K562 (cell line): ENCODE results near the gene GLB1L. TPM values are rescaled to one million over a fixed set of nuclear protein-coding genes. Genes with fewer than 3 reads are reported as not detected.

ENCODE experiments used
- BRF1 ChIP-seq: IDR thresholded peaks from 3 replicates; pipeline ENCODE4 v1.6.1; 2011; ENCODE audit warnings: borderline replicate concordance, mild to moderate bottlenecking; ENCODE audit not compliant: insufficient read length; ENCODE audit errors: extremely low read depth
- CBFA2T3 ChIP-seq: fragments of 450-650 bp; IDR thresholded peaks from 2 replicates; pipeline ENCODE4 v1.6.1; 2017
- CBFB ChIP-seq: sonication (generic); formaldehyde crosslinking; IDR thresholded peaks from 2 replicates; pipeline ENCODE4 v1.4.0; 2020; ENCODE audit warnings: mild to moderate bottlenecking, missing genetic modification reagents
- MCM5 ChIP-seq: fragments of 450-650 bp; IDR thresholded peaks from 2 replicates; pipeline ENCODE4 v1.6.1; 2016; ENCODE audit warnings: low read depth
- NR2C1 ChIP-seq, 2 experiments: fragments of 450-650 bp; IDR thresholded peaks; 2 replicates each; pipeline ENCODE4 v1.6.1; 2017; ENCODE audit warnings: mild to moderate bottlenecking in 2 of 2, antibody characterized with exemption in 1 of 2, inconsistent platforms in 1 of 2, missing compliant biosample characterization in 1 of 2, missing genetic modification characterization in 1 of 2
- NR2C2 ChIP-seq, 2 experiments: fragments of 200-800 bp in 1 of 2; sonication (Bioruptor generic) in 1 of 2; sonication (generic) in 1 of 2; formaldehyde crosslinking in 1 of 2; IDR thresholded peaks; 2 replicates each; pipeline versions ENCODE4 v1.6.1 to v1.8.0; 2016 to 2022; ENCODE audit warnings: mild to moderate bottlenecking in 1 of 2, missing compliant biosample characterization in 1 of 2, missing genetic modification characterization in 1 of 2, missing genetic modification reagents in 1 of 2
- SIN3B ChIP-seq: fragments of 450-650 bp; IDR thresholded peaks from 2 replicates; pipeline ENCODE4 v1.6.1; 2017; ENCODE audit warnings: low read depth, mild to moderate bottlenecking, moderate library complexity
- TOE1 ChIP-seq, 2 experiments: fragments of 450-650 bp in 1 of 2; sonication (generic) in 1 of 2; formaldehyde crosslinking in 1 of 2; IDR thresholded peaks; 2 replicates each; pipeline versions ENCODE4 v1.7.1 to v1.8.0; 2016 to 2022; ENCODE audit warnings: borderline replicate concordance in 2 of 2, mild to moderate bottlenecking in 2 of 2, antibody characterized with exemption in 1 of 2, inconsistent platforms in 1 of 2, low read depth in 1 of 2, missing genetic modification reagents in 1 of 2, moderate library complexity in 1 of 2
- ZNF586 ChIP-seq: fragments of 450-650 bp; formaldehyde crosslinking; conservative IDR thresholded peaks from 2 replicates; pipeline ENCODE4 v1.4.0; 2020; ENCODE audit warnings: mild to moderate bottlenecking, moderate library complexity
- ZNF77 ChIP-seq: fragments of 250-450 bp; sonication (Bioruptor Pico); IDR thresholded peaks from 2 replicates; pipeline ENCODE4 v1.5.0; 2020
- polyA plus RNA-seq, 8 experiments: library from polyadenylated mRNA; depleted of rRNA in 4 of 8; stranded (reverse) in 5 of 8; unstranded in 3 of 8; fragments of >200 nt; fragmentation: Nextera tagmentation in 2 of 8; fragmentation: Illumina TruSeq in 1 of 8; extraction: Ambion mirVana in 2 of 8; extraction: Trizol in 1 of 8; gene quantifications; 2 replicates each; pipeline versions ENCODE4 v1.2.1 to v1.2.3, GENCODE V29; 2011 to 2014; ENCODE audit warnings: inconsistent platforms in 1 of 8, missing spikeins in 1 of 8
- total RNA-seq, 7 experiments: library from RNA; depleted of rRNA in 6 of 7; stranded (reverse); fragments of >200 nt in 6 of 7; fragmentation: Illumina TruSeq in 2 of 7; extraction: Trizol in 2 of 7; gene quantifications; 2 replicates each; pipeline versions ENCODE4 v1.2.1 to v1.2.3, GENCODE V29; 2011 to 2021; ENCODE audit warnings: low replicate concordance in 1 of 7
- TF ChIP-seq, protein P1 (sequence below), 2 experiments: fragments of 450-650 bp in 1 of 2; IDR thresholded peaks; 2 replicates each; pipeline ENCODE4 v1.6.1; 2011 to 2017; ENCODE audit warnings: low read depth in 2 of 2, antibody characterized with exemption in 1 of 2, borderline replicate concordance in 1 of 2, low read length in 1 of 2, mild to moderate bottlenecking in 1 of 2, mixed read lengths in 1 of 2; ENCODE audit not compliant: control insufficient read depth in 1 of 2
- TF ChIP-seq, protein P2 (sequence below): sonication (generic); formaldehyde crosslinking; IDR thresholded peaks from 2 replicates; pipeline ENCODE4 v1.8.1; 2022; ENCODE audit warnings: missing genetic modification reagents
- TF ChIP-seq, protein P3 (sequence below): fragments of 450-650 bp; IDR thresholded peaks from 2 replicates; pipeline ENCODE4 v1.6.1; 2016; ENCODE audit warnings: low read depth

The GLB1L gene
- total and polyA plus RNA-seq, 9 of the 15 experiments (the other 6 are each of a cell fraction or from before 2014, with no cell fraction given), result 0.42 to 2.9 (median 2.5) TPM

DNA sequence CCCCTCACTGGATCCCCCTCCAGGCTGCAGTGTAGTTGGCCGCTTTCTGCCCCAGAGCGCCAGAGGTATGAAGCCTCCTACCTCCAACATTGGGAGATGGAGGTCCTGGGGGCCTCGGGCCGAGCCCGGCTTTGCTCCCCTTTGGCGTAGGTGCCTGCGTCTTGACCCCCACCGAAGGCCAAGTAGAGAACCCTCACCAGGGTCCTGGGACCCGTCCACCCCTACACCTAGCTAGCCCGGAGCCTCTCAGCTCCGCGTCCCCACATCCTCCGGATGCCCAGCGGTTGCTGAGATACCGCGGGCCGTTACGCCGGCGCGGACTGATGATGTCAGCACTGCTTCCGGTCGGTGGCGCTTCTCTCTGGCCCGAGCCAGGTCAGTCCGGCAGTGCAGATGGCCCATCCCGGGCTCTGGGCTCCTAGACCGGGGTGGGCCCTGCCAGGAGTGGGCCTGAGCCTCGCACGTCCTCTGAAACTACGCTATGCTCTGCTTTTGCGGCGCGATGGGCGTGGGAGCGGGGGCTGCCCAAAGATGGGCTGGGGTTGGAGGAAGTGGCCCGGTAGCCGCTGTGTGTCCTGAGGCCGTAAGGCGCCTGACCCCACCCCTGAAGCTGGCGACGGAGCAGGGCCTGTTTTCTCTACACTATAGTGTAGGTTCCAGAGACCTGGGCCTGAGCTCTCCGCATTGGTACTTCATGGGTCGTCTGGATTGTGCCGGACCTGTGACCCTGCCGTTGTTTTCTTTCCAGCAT is at the start of gene GLB1L, which contains the start of gene STK16 (continued):
- TF ChIP-seq NR2C1 (IDR thresholded peaks at IDR 0.05) (no peak), NR2C1 (tag; IDR thresholded peaks at IDR 0.05) (no peak), BRF1 (no peak), NR2C2 (CRISPR knock-in tag; IDR thresholded peaks at IDR 0.05) (no peak), NR2C2 (tag; IDR thresholded peaks at IDR 0.05) (no peak; the same call in 1 of the 2 replicates), MCM5 (no peak), CBFB (CRISPR knock-in tag) (no peak), SIN3B (peak; percentile 89; the same call in 1 of the 2 replicates), ZNF586 (no peak), ZNF77 (CRISPR knock-in tag) (no peak), TOE1 (IDR thresholded peaks at IDR 0.05; ENCODE audit: borderline replicate concordance) (no peak), TOE1 (CRISPR knock-in tag; IDR thresholded peaks at IDR 0.05; ENCODE audit: borderline replicate concordance, low read depth) (no peak), CBFA2T3 (no peak)
- TF ChIP-seq, protein P1, sequence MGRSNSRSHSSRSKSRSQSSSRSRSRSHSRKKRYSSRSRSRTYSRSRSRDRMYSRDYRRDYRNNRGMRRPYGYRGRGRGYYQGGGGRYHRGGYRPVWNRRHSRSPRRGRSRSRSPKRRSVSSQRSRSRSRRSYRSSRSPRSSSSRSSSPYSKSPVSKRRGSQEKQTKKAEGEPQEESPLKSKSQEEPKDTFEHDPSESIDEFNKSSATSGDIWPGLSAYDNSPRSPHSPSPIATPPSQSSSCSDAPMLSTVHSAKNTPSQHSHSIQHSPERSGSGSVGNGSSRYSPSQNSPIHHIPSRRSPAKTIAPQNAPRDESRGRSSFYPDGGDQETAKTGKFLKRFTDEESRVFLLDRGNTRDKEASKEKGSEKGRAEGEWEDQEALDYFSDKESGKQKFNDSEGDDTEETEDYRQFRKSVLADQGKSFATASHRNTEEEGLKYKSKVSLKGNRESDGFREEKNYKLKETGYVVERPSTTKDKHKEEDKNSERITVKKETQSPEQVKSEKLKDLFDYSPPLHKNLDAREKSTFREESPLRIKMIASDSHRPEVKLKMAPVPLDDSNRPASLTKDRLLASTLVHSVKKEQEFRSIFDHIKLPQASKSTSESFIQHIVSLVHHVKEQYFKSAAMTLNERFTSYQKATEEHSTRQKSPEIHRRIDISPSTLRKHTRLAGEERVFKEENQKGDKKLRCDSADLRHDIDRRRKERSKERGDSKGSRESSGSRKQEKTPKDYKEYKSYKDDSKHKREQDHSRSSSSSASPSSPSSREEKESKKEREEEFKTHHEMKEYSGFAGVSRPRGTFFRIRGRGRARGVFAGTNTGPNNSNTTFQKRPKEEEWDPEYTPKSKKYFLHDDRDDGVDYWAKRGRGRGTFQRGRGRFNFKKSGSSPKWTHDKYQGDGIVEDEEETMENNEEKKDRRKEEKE (IDR thresholded peaks at IDR 0.05; ENCODE audit: borderline replicate concordance in 1 of 2, control insufficient read depth in 1 of 2, low read depth in 2 of 2, low read length in 1 of 2), result no peak
- TF ChIP-seq, protein P2, sequence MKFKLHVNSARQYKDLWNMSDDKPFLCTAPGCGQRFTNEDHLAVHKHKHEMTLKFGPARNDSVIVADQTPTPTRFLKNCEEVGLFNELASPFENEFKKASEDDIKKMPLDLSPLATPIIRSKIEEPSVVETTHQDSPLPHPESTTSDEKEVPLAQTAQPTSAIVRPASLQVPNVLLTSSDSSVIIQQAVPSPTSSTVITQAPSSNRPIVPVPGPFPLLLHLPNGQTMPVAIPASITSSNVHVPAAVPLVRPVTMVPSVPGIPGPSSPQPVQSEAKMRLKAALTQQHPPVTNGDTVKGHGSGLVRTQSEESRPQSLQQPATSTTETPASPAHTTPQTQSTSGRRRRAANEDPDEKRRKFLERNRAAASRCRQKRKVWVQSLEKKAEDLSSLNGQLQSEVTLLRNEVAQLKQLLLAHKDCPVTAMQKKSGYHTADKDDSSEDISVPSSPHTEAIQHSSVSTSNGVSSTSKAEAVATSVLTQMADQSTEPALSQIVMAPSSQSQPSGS (CRISPR knock-in tag), result no peak
- TF ChIP-seq, protein P3, sequence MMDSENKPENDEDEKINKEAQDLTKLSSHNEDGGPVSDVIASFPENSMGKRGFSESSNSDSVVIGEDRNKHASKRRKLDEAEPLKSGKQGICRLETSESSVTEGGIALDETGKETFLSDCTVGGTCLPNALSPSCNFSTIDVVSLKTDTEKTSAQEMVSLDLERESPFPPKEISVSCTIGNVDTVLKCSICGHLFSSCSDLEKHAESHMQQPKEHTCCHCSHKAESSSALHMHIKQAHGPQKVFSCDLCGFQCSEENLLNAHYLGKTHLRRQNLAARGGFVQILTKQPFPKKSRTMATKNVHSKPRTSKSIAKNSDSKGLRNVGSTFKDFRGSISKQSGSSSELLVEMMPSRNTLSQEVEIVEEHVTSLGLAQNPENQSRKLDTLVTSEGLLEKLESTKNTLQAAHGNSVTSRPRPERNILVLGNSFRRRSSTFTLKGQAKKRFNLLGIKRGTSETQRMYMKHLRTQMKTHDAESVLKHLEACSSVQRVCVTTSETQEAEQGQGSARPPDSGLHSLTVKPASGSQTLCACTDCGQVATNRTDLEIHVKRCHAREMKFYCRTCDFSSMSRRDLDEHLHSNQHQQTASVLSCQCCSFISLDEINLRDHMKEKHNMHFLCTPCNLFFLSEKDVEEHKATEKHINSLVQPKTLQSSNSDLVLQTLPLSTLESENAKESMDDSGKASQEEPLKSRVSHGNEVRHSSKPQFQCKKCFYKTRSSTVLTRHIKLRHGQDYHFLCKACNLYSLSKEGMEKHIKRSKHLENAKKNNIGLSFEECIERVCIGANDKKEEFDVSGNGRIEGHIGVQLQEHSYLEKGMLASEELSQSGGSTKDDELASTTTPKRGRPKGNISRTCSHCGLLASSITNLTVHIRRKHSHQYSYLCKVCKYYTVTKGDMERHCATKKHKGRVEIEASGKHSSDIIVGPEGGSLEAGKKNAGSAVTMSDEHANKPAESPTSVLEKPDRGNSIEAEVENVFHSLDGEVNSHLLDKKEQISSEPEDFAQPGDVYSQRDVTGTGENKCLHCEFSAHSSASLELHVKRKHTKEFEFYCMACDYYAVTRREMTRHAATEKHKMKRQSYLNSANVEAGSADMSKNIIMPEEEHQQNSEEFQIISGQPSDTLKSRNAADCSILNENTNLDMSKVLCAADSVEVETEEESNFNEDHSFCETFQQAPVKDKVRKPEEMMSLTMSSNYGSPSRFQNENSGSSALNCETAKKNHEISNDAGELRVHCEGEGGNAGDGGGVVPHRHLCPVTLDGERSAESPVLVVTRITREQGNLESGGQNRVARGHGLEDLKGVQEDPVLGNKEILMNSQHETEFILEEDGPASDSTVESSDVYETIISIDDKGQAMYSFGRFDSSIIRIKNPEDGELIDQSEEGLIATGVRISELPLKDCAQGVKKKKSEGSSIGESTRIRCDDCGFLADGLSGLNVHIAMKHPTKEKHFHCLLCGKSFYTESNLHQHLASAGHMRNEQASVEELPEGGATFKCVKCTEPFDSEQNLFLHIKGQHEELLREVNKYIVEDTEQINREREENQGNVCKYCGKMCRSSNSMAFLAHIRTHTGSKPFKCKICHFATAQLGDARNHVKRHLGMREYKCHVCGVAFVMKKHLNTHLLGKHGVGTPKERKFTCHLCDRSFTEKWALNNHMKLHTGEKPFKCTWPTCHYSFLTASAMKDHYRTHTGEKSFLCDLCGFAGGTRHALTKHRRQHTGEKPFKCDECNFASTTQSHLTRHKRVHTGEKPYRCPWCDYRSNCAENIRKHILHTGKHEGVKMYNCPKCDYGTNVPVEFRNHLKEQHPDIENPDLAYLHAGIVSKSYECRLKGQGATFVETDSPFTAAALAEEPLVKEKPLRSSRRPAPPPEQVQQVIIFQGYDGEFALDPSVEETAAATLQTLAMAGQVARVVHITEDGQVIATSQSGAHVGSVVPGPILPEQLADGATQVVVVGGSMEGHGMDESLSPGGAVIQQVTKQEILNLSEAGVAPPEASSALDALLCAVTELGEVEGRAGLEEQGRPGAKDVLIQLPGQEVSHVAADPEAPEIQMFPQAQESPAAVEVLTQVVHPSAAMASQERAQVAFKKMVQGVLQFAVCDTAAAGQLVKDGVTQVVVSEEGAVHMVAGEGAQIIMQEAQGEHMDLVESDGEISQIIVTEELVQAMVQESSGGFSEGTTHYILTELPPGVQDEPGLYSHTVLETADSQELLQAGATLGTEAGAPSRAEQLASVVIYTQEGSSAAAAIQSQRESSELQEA, result no peak
